GM23338 (cell line): ENCODE measurements around the gene NTM.

ENCODE experiments used
- CREB1 ChIP-seq: fragments of 250-450 bp; sonication (Bioruptor Pico); IDR thresholded peaks from 2 replicates; pipeline ENCODE4 v1.5.0; 2020; ENCODE audit warnings: low read depth, mild to moderate bottlenecking, moderate library complexity
- EZH2 ChIP-seq: fragments of 200-600 bp; sonication (generic); IDR thresholded peaks from one replicate; pipeline ENCODE4 v1.8.0; 2017; ENCODE audit warnings: antibody characterized with exemption, mild to moderate bottlenecking, low read depth; ENCODE audit not compliant: unreplicated experiment
- EZH2phosphoT487 ChIP-seq: fragments of 200-600 bp; sonication (generic); IDR thresholded peaks from one replicate; pipeline ENCODE4 v1.8.1; 2018; ENCODE audit warnings: antibody characterized with exemption; ENCODE audit not compliant: unreplicated experiment
- JUNB ChIP-seq: IDR thresholded peaks from one replicate; pipeline ENCODE4 v1.6.1; 2016; ENCODE audit warnings: antibody characterized with exemption; ENCODE audit not compliant: unreplicated experiment
- NANOG ChIP-seq: IDR thresholded peaks from 2 replicates; pipeline ENCODE4 v1.6.1; 2016; ENCODE audit warnings: antibody characterized with exemption, borderline replicate concordance
- POLR2AphosphoS5 ChIP-seq: IDR thresholded peaks from 2 replicates; pipeline ENCODE4 v1.6.1; 2016; ENCODE audit warnings: antibody characterized with exemption, low read depth
- STAT1 ChIP-seq: IDR thresholded peaks from one replicate; pipeline ENCODE4 v1.6.1; 2016; ENCODE audit warnings: antibody characterized with exemption; ENCODE audit not compliant: unreplicated experiment
- ZNF114 ChIP-seq: fragments of 250-450 bp; sonication (Bioruptor Pico); IDR thresholded peaks from 2 replicates; pipeline ENCODE4 v1.5.0; 2020; ENCODE audit warnings: mild to moderate bottlenecking, moderate library complexity
- TF ChIP-seq, protein P1 (sequence below), 2 experiments: fragments of 200-600 bp in 1 of 2; sonication (generic) in 1 of 2; conservative IDR thresholded peaks; 2 replicates each; pipeline versions ENCODE4 v1.5.1 to v1.6.1; 2016 to 2017; ENCODE audit warnings: antibody characterized with exemption in 2 of 2, low read depth in 2 of 2, mild to moderate bottlenecking in 2 of 2, moderate library complexity in 1 of 2
- TF ChIP-seq, protein P2 (sequence below): IDR thresholded peaks from one replicate; pipeline ENCODE4 v1.6.1; 2018; ENCODE audit warnings: antibody characterized with exemption; ENCODE audit not compliant: unreplicated experiment
- TF ChIP-seq, protein P3 (sequence below): IDR thresholded peaks from 2 replicates; pipeline ENCODE4 v1.6.1; 2016; ENCODE audit warnings: antibody characterized with exemption

DNA sequence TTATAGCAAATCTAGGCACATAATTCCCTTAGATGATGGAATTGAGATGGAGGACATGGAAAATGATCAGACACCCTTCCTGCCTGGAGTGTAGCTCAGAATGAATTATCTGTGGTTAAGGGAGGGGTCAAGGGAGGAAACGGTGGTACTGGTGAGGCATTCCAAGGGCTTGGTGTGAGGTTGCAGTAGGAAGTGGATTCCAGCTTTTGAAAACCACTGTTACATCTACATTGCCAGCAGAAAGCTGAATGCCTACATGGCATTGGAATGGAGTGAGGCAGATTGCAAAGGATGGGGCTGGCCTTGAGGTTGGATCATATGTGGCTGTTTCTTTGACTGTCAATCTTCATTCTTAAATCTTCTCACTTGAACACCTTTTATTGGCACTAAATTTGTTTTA, 684.4 kb downstream of the NTM start:
- no peak for TF ChIP-seq NANOG
- TF ChIP-seq POLR2AphosphoS5: no peak
- TF ChIP-seq, protein P1, sequence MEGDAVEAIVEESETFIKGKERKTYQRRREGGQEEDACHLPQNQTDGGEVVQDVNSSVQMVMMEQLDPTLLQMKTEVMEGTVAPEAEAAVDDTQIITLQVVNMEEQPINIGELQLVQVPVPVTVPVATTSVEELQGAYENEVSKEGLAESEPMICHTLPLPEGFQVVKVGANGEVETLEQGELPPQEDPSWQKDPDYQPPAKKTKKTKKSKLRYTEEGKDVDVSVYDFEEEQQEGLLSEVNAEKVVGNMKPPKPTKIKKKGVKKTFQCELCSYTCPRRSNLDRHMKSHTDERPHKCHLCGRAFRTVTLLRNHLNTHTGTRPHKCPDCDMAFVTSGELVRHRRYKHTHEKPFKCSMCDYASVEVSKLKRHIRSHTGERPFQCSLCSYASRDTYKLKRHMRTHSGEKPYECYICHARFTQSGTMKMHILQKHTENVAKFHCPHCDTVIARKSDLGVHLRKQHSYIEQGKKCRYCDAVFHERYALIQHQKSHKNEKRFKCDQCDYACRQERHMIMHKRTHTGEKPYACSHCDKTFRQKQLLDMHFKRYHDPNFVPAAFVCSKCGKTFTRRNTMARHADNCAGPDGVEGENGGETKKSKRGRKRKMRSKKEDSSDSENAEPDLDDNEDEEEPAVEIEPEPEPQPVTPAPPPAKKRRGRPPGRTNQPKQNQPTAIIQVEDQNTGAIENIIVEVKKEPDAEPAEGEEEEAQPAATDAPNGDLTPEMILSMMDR (conservative IDR thresholded peaks at IDR 0.05; ENCODE audit: low read depth in 2 of 2): no peak
- TF ChIP-seq, protein P2, sequence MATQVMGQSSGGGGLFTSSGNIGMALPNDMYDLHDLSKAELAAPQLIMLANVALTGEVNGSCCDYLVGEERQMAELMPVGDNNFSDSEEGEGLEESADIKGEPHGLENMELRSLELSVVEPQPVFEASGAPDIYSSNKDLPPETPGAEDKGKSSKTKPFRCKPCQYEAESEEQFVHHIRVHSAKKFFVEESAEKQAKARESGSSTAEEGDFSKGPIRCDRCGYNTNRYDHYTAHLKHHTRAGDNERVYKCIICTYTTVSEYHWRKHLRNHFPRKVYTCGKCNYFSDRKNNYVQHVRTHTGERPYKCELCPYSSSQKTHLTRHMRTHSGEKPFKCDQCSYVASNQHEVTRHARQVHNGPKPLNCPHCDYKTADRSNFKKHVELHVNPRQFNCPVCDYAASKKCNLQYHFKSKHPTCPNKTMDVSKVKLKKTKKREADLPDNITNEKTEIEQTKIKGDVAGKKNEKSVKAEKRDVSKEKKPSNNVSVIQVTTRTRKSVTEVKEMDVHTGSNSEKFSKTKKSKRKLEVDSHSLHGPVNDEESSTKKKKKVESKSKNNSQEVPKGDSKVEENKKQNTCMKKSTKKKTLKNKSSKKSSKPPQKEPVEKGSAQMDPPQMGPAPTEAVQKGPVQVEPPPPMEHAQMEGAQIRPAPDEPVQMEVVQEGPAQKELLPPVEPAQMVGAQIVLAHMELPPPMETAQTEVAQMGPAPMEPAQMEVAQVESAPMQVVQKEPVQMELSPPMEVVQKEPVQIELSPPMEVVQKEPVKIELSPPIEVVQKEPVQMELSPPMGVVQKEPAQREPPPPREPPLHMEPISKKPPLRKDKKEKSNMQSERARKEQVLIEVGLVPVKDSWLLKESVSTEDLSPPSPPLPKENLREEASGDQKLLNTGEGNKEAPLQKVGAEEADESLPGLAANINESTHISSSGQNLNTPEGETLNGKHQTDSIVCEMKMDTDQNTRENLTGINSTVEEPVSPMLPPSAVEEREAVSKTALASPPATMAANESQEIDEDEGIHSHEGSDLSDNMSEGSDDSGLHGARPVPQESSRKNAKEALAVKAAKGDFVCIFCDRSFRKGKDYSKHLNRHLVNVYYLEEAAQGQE: no peak
- no peak for TF ChIP-seq EZH2
- TF ChIP-seq EZH2phosphoT487: no peak
- TF ChIP-seq ZNF114 (CRISPR knock-in tag): no peak
- TF ChIP-seq CREB1 (CRISPR knock-in tag): no peak
- TF ChIP-seq STAT1: no peak
- TF ChIP-seq JUNB: no peak
- TF ChIP-seq, protein P3, sequence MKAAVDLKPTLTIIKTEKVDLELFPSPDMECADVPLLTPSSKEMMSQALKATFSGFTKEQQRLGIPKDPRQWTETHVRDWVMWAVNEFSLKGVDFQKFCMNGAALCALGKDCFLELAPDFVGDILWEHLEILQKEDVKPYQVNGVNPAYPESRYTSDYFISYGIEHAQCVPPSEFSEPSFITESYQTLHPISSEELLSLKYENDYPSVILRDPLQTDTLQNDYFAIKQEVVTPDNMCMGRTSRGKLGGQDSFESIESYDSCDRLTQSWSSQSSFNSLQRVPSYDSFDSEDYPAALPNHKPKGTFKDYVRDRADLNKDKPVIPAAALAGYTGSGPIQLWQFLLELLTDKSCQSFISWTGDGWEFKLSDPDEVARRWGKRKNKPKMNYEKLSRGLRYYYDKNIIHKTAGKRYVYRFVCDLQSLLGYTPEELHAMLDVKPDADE: no peak
